Measurements from ENCODE around the gene OR2H2.

Gene OR2H2

GRCh38 chr6:29603930-29604329 is 19.0 kb downstream of the OR2H2 start:
- peaks cover 11% of the 10 kb centered on the region for H3K36me3 Mint-ChIP-seq (ENCODE audit: low read depth)
- no peaks in the 10 kb centered on the region for H3K4me1 Mint-ChIP-seq (ENCODE audit: low read depth)
- no peaks in the 10 kb centered on the region for H3K27me3 Mint-ChIP-seq (ENCODE audit: low read depth)
- no peak overlapping the region for H3K4me3 Mint-ChIP-seq
- H3K9me3 Mint-ChIP-seq, result no peaks in the 10 kb centered on the region
- no peak overlapping the region for H3K27ac Mint-ChIP-seq

GRCh38 chr6:29608131-29608530 is 23.2 kb downstream of the OR2H2 start:
- Mint-ChIP-seq H3K4me3 (no peak overlapping the region), H3K4me1 (ENCODE audit: low read depth) (no peaks in the 10 kb centered on the region), H3K9me3 (no peaks in the 10 kb centered on the region), H3K27me3 (ENCODE audit: low read depth) (no peaks in the 10 kb centered on the region), H3K36me3 (ENCODE audit: low read depth) (peaks cover 17% of the 10 kb centered on the region), H3K27ac (no peak overlapping the region)

- Mint-ChIP-seq H3K9me3 (no peaks in the 10 kb centered on the region), H3K4me1 (ENCODE audit: low read depth) (no peaks in the 10 kb centered on the region), H3K4me3 (no peak overlapping the region), H3K27me3 (ENCODE audit: low read depth) (no peaks in the 10 kb centered on the region), H3K27ac (no peak overlapping the region), H3K36me3 (ENCODE audit: low read depth) (peaks cover 13% of the 10 kb centered on the region)
Measured at GRCh38 chr6:29610540-29610939, 25.6 kb downstream of the OR2H2 start.

GRCh38 chr6:29611426-29611825 is 26.5 kb downstream of the OR2H2 start:
- H3K4me1 Mint-ChIP-seq (ENCODE audit: low read depth), result no peaks in the 10 kb centered on the region
- H3K36me3 Mint-ChIP-seq (ENCODE audit: low read depth), result peaks cover 13% of the 10 kb centered on the region
- no peak overlapping the region for H3K4me3 Mint-ChIP-seq
- no peaks in the 10 kb centered on the region for H3K27me3 Mint-ChIP-seq (ENCODE audit: low read depth)
- no peaks in the 10 kb centered on the region for H3K9me3 Mint-ChIP-seq
- no peak overlapping the region for H3K27ac Mint-ChIP-seq

- H3K4me1 Mint-ChIP-seq (ENCODE audit: low read depth), result no peaks in the 10 kb centered on the region
- H3K4me3 Mint-ChIP-seq, result no peak overlapping the region
- H3K27me3 Mint-ChIP-seq (ENCODE audit: low read depth), result no peaks in the 10 kb centered on the region
- H3K36me3 Mint-ChIP-seq (ENCODE audit: low read depth), result peaks cover 11% of the 10 kb centered on the region
- no peak overlapping the region for H3K27ac Mint-ChIP-seq
- H3K9me3 Mint-ChIP-seq, result no peaks in the 10 kb centered on the region
Measured at GRCh38 chr6:29617782-29618554, 33.0 kb downstream of the OR2H2 start.

GRCh38 chr6:29619578-29620160 is 34.7 kb downstream of the OR2H2 start:
- peaks cover 15% of the 10 kb centered on the region for H3K36me3 Mint-ChIP-seq (ENCODE audit: low read depth)
- H3K4me1 Mint-ChIP-seq (ENCODE audit: low read depth), result no peaks in the 10 kb centered on the region
- H3K27ac Mint-ChIP-seq, result no peak overlapping the region
- H3K27me3 Mint-ChIP-seq (ENCODE audit: low read depth), result no peaks in the 10 kb centered on the region
- H3K9me3 Mint-ChIP-seq, result no peaks in the 10 kb centered on the region
- H3K4me3 Mint-ChIP-seq, result no peak overlapping the region

GRCh38 chr6:29620630-29621029 is 35.7 kb downstream of the OR2H2 start:
- peaks cover 15% of the 10 kb centered on the region for H3K36me3 Mint-ChIP-seq (ENCODE audit: low read depth)
- H3K4me3 Mint-ChIP-seq, result no peak overlapping the region
- H3K4me1 Mint-ChIP-seq (ENCODE audit: low read depth), result no peaks in the 10 kb centered on the region
- H3K27me3 Mint-ChIP-seq (ENCODE audit: low read depth), result peaks cover 5% of the 10 kb centered on the region
- no peak overlapping the region for H3K27ac Mint-ChIP-seq
- H3K9me3 Mint-ChIP-seq, result no peaks in the 10 kb centered on the region

- Mint-ChIP-seq H3K36me3 (ENCODE audit: low read depth) (peaks cover 14% of the 10 kb centered on the region), H3K9me3 (no peaks in the 10 kb centered on the region), H3K27ac (no peak overlapping the region)
Measured at GRCh38 chr6:29624520-29624961, 39.6 kb downstream of the OR2H2 start.

GRCh38 chr6:29625337-29625930 is 40.5 kb downstream of the OR2H2 start:
- Mint-ChIP-seq H3K9me3 (no peaks in the 10 kb centered on the region), H3K36me3 (ENCODE audit: low read depth) (peaks cover 15% of the 10 kb centered on the region), H3K27me3 (ENCODE audit: low read depth) (peaks cover 37% of the 10 kb centered on the region), H3K4me3 (no peak overlapping the region), H3K27ac (no peak overlapping the region), H3K4me1 (ENCODE audit: low read depth) (peaks cover 14% of the 10 kb centered on the region)

More at GRCh38 chr6:29624520-29624961, 39.6 kb downstream of the OR2H2 start:
- no peak overlapping the region for H3K4me3 Mint-ChIP-seq
- H3K27me3 Mint-ChIP-seq (ENCODE audit: low read depth), result peaks cover 29% of the 10 kb centered on the region
- H3K4me1 Mint-ChIP-seq (ENCODE audit: low read depth), result peaks cover 11% of the 10 kb centered on the region

GRCh38 chr6:29626948-29627754 is 42.2 kb downstream of the OR2H2 start:
- H3K36me3 Mint-ChIP-seq (ENCODE audit: low read depth), result peaks cover 15% of the 10 kb centered on the region
- H3K9me3 Mint-ChIP-seq, result no peaks in the 10 kb centered on the region
- H3K4me1 Mint-ChIP-seq (ENCODE audit: low read depth), result peaks cover 28% of the 10 kb centered on the region
- H3K27me3 Mint-ChIP-seq (ENCODE audit: low read depth), result peaks cover 54% of the 10 kb centered on the region
- H3K4me3 Mint-ChIP-seq, result peak overlapping the region; percentile 49
- H3K27ac Mint-ChIP-seq, result no peak overlapping the region

- Mint-ChIP-seq H3K9me3 (no peaks in the 10 kb centered on the region), H3K27ac (no peak overlapping the region), H3K4me1 (ENCODE audit: low read depth) (peaks cover 28% of the 10 kb centered on the region), H3K36me3 (ENCODE audit: low read depth) (peaks cover 15% of the 10 kb centered on the region), H3K27me3 (ENCODE audit: low read depth) (peaks cover 56% of the 10 kb centered on the region), H3K4me3 (peak overlapping the region; percentile 94)
Measured at GRCh38 chr6:29627755-29628418, 43.0 kb downstream of the OR2H2 start.

- Mint-ChIP-seq H3K27me3 (ENCODE audit: low read depth) (peaks cover 60% of the 10 kb centered on the region), H3K9me3 (no peaks in the 10 kb centered on the region), H3K27ac (peak overlapping the region; percentile 39), H3K4me1 (ENCODE audit: low read depth) (peaks cover 33% of the 10 kb centered on the region), H3K4me3 (peak overlapping the region; percentile 94), H3K36me3 (ENCODE audit: low read depth) (peaks cover 13% of the 10 kb centered on the region)
Measured at GRCh38 chr6:29628419-29629281, 43.7 kb downstream of the OR2H2 start.

GRCh38 chr6:29629571-29629970 is 44.6 kb downstream of the OR2H2 start:
- peaks cover 38% of the 10 kb centered on the region for H3K4me1 Mint-ChIP-seq (ENCODE audit: low read depth)
- no peaks in the 10 kb centered on the region for H3K9me3 Mint-ChIP-seq
- H3K36me3 Mint-ChIP-seq (ENCODE audit: low read depth), result peaks cover 9% of the 10 kb centered on the region
- H3K27ac Mint-ChIP-seq, result no peak overlapping the region
- peaks cover 66% of the 10 kb centered on the region for H3K27me3 Mint-ChIP-seq (ENCODE audit: low read depth)
- peak overlapping the region; percentile 94 for H3K4me3 Mint-ChIP-seq
